Thyroid gland (tissue), 4 donors: Measurements from ENCODE around the gene TMED4. TPM values are rescaled to one million over a fixed set of nuclear protein-coding genes. Genes with fewer than 3 reads are reported as not detected.

Experiments used
- DNase-seq, 2 donors: peaks; one replicate each; pipeline ENCODE4 v3.0.0-alpha.2; 2019
- H3K27ac ChIP-seq, 3 donors: fragments of 200-600 bp; sonication (generic); 1 replicate in 2 of 3; 2 replicates in 1 of 3; pipeline ENCODE4 v1.5.1; 2016 to 2019; ENCODE audit warnings: mild to moderate bottlenecking in 1 of 3, moderate library complexity in 1 of 3
- H3K27me3 ChIP-seq: fragments of 200-600 bp; sonication (generic); one replicate; pipeline ENCODE4 v1.5.1; 2019
- H3K36me3 ChIP-seq, 2 donors: fragments of 200-600 bp; sonication (generic); one replicate each; pipeline ENCODE4 v1.5.1; 2016 to 2019
- H3K4me1 ChIP-seq, 2 donors: fragments of 200-600 bp; sonication (generic); one replicate each; pipeline ENCODE4 v1.5.1; 2017 to 2019
- H3K4me3 ChIP-seq, 3 donors: fragments of 200-600 bp; sonication (generic); replicated peaks in 1 of 3; 1 replicate in 2 of 3; 2 replicates in 1 of 3; pipeline ENCODE4 v1.5.1; 2016; ENCODE audit warnings: mild to moderate bottlenecking in 1 of 3
- H3K9me3 ChIP-seq: fragments of 200-600 bp; sonication (generic); one replicate; pipeline ENCODE4 v1.5.1; 2017
- CTCF ChIP-seq, 6 experiments: fragments of 200-600 bp in 3 of 6; fragments of 450-650 bp in 3 of 6; sonication (generic) in 3 of 6; IDR thresholded peaks; one replicate each; pipeline ENCODE4 v1.5.1; 2016 to 2019; ENCODE audit warnings: antibody characterized with exemption in 6 of 6, mild to moderate bottlenecking in 2 of 6, inconsistent platforms in 1 of 6, moderate library complexity in 1 of 6
- POLR2A ChIP-seq, 2 donors: fragments of 450-650 bp; IDR thresholded peaks; one replicate each; pipeline ENCODE4 v1.6.1; 2017; ENCODE audit warnings: antibody characterized with exemption in 2 of 2, mild to moderate bottlenecking in 2 of 2, moderate library complexity in 1 of 2
- WGBS, 2 donors: methylation state at CpG; one replicate each; pipeline ENCODE4 v1.1.5; 2017; 5-methylcytosine and 5-hydroxymethylcytosine counted together
- intact Hi-C: fragments of 100-400 bp; cut with DNase I; formaldehyde crosslinking; loops from one replicate; pipeline ENCODE4 v1.15.1; 2023
- total RNA-seq, 4 donors: library from RNA; depleted of rRNA; stranded (reverse); fragments of >200 nt; gene quantifications; one replicate each; pipeline ENCODE4 v1.2.3, GENCODE V29; 2016

TMED4 gene
- total RNA-seq, 4 donors from 2014 or later, result 240 to 522 (median 435) TPM

DNA sequence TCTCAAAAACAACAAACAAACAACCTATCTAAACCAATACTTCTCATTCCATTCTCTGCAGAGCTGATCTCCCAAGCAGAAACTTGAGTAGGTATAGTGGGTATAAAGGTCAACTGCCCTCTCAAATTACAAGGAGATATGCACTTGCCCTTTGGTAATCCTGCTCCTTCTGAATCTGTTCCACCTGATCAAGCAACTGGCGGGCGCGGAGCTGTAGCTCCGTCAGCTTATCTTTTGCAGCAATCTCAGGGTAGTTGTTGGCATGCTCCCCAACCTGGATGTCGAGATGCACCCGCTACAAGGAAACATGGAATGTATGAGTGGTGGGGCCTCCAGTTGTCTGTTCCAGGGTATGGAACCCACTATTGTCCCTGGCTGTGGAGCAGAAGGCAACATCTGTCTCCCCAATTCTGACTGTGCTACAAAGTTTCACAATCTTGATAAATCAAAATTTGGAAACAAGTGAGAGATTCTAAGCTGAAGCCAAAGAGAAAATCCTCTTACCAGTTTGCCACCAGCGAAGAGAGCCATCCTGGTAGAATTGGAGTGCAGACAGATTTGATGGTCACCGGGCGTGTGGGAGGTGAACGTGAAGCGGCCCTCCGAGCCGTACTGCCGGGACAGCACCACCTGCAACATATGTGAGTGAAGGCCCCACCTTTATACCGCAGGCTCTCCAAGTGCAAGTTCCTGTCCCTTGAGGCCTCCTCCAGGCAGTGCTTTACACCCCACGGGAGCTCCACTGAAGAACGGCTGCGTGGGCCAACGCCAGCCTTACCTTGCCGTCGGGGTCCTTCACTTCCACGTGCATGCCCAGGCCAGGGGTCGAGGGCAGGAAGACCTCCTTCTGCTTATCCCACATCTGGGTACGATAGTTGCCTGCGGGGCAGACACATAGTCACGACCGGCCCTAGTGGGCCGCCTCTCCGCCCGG lies 819 bp downstream of the TMED4 start:
- peaks cover 16 to 21% of the 10 kb centered on the region in 2 donors for H3K36me3 ChIP-seq
- TF ChIP-seq CTCF (IDR thresholded peaks at IDR 0.05), result no peak
- TF ChIP-seq POLR2A (IDR thresholded peaks at IDR 0.05), result peak in 1 of 2 donors; percentile 10
- H3K4me3 ChIP-seq, result peak overlapping the region; percentile 67 to 97 (median 82)
- intact Hi-C loops, result no loop called here
- peak; percentile 75 to 82 for DNase-seq
- no peaks in the 10 kb centered on the region for H3K27me3 ChIP-seq
- WGBS, 2 donors, result 9 to 17% methylated on average over 23 to 24 of the region's 30 CpGs
- no peaks in the 10 kb centered on the region for H3K9me3 ChIP-seq
- peak overlapping the region; percentile 90 to 98 (median 94) for H3K27ac ChIP-seq
- H3K4me1 ChIP-seq, result peaks cover 8 to 34% of the 10 kb centered on the region in 2 donors

DNA sequence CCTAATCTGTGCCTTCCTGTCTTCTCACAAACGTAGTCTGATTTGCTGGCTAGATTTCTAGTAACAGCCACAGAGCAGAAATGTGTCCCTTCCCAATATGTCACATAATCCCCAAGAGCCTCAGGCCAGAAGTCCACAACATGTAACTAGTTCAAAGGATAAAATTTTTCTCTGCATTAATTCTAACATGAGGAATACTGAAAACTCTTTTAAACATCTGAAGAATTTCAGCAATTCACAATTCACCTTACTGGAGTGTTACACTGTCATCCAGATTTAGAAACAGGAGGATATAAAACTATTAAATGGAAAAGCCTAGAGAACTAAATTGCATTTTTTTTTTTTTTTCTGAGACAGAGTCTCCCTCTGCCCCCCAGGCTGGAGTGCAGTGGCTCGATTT lies 5.8 kb downstream of the TMED4 start:
- 78 to 82% methylated on average over 2 of the region's 2 CpGs for WGBS, 2 donors
- Histone ChIP-seq H3K4me1 (peaks cover 22 to 49% of the 10 kb centered on the region in 2 donors), H3K4me3 (no peak overlapping the region), H3K27me3 (no peaks in the 10 kb centered on the region), H3K36me3 (peaks cover 28 to 30% of the 10 kb centered on the region in 2 donors), H3K9me3 (no peaks in the 10 kb centered on the region), H3K27ac (no peak overlapping the region)
- TF ChIP-seq CTCF (IDR thresholded peaks at IDR 0.05) (no peak), POLR2A (IDR thresholded peaks at IDR 0.05) (no peak)
- intact Hi-C loops, result no loop called here
- DNase-seq, result no peak

DNA sequence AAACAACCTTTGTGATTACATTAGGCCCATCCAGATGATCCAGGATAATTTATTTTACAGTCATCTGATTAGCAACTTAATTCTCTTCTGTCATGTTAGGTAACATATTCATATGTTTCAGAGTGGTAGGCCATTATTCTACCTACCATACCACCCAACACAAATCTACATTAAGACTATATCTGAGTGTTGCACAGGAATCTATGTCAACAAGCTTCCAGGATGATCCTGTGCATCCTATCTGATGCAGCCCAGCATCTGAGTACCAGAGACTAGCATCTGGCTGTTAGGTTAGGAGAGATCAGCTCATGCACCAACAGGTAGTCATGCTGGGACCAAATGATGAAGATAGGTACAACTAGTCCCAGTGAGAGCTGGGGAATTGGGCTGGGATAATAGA lies 7.0 kb downstream of the TMED4 start:
- H3K9me3 ChIP-seq, result no peaks in the 10 kb centered on the region
- no peaks in the 10 kb centered on the region for H3K27me3 ChIP-seq
- H3K27ac ChIP-seq, result no peak overlapping the region
- TF ChIP-seq CTCF (IDR thresholded peaks at IDR 0.05) (no peak), POLR2A (IDR thresholded peaks at IDR 0.05) (no peak)
- intact Hi-C loops, result no loop called here
- DNase-seq, result no peak
- peaks cover 20 to 37% of the 10 kb centered on the region in 2 donors for H3K4me1 ChIP-seq
- peaks cover 36 to 39% of the 10 kb centered on the region in 2 donors for H3K36me3 ChIP-seq
- no peak overlapping the region for H3K4me3 ChIP-seq

GRCh38 chr7:44574287-44574872 lies 7.7 kb downstream of the TMED4 start:
- peaks cover 17 to 30% of the 10 kb centered on the region in 2 donors for H3K4me1 ChIP-seq
- 30 to 31% methylated on average over 14 to 18 of the region's 18 CpGs for WGBS, 2 donors
- H3K4me3 ChIP-seq, result peak overlapping the region; percentile 33 to 92 (median 83)
- H3K27me3 ChIP-seq, result no peaks in the 10 kb centered on the region
- peak overlapping the region; percentile 63 to 84 (median 74) for H3K27ac ChIP-seq
- peaks cover 37 to 41% of the 10 kb centered on the region in 2 donors for H3K36me3 ChIP-seq
- intact Hi-C loops, result no loop called here
- H3K9me3 ChIP-seq, result no peaks in the 10 kb centered on the region
- DNase-seq, result peak in 1 of 2 donors; percentile 16
- TF ChIP-seq CTCF (IDR thresholded peaks at IDR 0.05) (no peak), POLR2A (IDR thresholded peaks at IDR 0.05) (no peak)
